NCI-H1105 treated with DMSO at 0.1 percent for 48 hours (cell line): ENCODE measurements around the gene GRM5.
A peak's percentile ranks its signal among the peaks of the same experiment; 100 is the strongest.
"Not testable (repeated sequence)": the region's sequence is repeated elsewhere in the genome, so short reads cannot be mapped to it uniquely, and the experiment has no call there.

Experiments
- DNase-seq: peaks from one replicate; lab custom pipeline; 2025; lab: John Stamatoyannopoulos, UW

The GRM5 gene

DNA sequence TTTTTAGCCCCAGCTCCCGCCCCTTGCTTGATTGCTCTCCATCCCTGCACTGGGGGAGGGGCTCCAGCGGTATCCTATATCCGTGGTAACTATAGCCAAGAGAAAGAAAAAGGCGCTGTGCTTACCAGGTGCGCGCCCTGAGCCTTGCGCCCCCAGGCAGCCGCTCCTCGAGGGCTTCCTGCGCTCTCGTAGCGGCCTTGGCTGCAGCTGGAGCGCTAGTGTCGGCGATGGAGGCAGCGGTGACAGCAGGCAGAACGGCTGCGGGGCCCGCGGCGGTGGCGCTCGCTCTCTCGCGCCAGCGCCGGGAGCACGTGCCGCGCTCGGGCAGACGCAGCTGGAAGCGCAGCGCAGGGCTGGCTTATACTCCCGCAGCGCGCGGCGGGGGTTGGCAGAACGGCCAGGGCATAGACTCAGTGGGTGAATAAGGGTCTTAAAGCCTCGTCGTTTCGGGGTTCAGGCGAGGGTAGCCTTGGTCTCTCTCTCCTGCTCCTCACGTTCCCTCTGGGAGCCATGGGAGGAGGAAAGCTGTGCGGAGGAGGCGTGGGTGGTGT is at the start of gene GRM5:
GRM5 (minus strand) TSS at position 332 of the 551 bp plus-strand sequence. CDS start 18,110 bp downstream, outside the sequence.
- DNase-seq, result peak; percentile 57

DNA sequence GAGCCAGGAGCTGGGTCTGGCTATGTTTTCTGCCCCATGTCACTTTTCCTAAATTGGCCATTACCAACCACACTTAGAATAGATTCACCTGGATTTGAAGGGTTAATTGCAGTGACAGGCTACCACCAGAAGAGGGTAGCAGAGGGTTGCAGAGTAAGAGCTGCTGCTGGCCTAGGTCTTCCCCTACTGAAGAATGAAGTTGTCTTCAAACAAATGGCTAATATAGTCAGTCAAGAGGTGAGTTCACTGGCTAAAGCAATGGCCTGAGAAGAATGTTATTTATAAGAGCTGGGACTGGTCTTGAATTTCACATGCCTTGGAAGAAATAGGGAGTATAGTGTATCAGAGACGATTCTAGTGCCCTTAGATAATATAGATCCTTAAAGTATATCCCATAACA is 32.2 kb upstream of the GRM5 start:
- DNase-seq, result peak; percentile 48

DNA sequence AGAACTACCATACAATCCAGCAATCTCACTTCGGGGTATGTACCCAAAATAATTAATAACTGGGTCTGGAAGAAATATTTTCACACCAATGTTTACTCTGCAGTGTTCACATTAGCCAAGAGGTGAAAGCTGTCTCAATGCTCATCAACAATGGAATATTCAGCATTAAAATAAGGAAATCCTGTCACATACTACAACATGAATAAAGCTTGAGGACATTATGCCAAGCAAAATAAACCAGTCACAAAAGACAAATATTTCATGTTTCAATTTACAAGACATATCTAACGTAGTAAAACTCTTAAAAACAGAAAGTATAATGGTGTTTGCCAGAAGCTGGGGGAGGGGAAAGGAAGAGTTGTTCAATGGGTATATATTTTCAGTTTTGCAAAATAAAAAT is 28.0 kb upstream of the GRM5 start:
- DNase-seq, result not testable (repeated sequence)

DNA sequence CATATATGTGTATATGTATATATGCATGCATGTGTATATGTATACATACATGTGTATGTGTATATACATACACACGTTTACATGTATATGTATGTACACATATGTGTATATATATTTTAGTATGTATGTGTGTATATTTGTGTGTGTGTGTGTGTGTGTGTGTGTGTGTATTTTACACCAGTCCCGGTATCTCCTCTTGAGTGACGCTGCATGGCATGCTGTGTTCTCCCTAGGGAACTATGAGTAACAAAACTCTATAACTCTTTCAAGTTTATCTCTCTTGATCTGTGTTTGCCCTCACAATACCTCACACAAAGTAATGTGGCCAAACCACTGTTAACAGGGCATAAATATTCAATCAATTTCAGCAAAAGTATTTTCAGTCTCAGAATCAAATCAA is 19.2 kb upstream of the GRM5 start:
- DNase-seq, result not testable (repeated sequence)

DNA sequence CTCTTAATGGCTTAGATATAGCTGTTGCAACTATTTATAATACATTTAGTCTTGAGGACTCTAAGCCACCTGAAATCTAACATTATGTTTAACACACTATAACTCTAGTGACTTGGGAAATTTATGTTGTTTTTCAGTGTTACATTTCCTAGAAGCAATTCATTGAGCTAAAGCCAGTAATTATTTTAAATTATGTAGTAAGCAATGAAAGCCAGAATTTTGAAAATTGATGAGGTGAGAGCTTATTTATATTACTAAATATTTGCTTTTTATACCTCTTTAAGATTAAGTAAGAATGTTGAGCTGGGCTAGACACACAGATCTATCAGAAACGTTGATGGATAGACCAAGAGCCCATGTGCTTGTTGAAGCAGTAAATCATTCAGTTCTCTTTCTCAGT is 5.1 kb upstream of the GRM5 start:
- not testable (repeated sequence) for DNase-seq

DNA sequence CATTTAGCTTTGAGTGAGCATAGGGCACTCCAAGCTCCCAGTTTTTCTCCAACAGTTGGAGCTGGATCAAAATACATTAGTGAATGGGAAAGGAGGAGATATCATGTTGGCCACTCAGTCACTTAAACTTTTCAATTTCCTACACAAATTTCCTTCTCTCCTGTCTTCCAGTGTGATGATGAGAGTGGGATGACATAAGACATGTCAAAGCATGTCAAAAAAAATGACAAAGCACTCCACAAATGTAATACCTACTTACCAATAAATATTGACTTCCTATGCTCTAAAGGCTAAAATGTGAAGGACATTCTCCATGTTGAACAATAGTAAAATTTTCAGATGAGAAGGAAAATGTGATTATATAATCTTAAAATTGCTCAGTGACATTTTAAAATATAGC is 1.5 kb upstream of the GRM5 start:
- no peak for DNase-seq

DNA sequence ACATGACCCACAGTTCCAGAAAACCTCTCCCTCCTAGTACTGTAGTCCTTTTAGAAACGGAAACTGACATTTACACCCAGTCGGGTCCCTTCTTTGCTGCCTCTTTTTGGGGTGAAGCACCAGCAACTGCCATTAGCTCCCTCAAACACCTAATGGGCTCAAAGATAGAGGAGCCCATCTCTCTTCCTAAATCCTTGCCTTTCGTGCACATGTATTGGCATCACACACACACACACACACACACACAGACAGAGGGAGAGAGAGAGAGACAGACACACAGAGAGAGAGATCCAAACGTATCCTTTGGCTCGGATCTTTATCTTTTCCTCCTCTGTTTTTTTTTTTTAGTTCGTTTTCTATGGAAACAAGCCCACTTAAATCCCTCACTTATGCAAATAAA is 716 bp downstream of the GRM5 start:
- DNase-seq, result no peak

DNA sequence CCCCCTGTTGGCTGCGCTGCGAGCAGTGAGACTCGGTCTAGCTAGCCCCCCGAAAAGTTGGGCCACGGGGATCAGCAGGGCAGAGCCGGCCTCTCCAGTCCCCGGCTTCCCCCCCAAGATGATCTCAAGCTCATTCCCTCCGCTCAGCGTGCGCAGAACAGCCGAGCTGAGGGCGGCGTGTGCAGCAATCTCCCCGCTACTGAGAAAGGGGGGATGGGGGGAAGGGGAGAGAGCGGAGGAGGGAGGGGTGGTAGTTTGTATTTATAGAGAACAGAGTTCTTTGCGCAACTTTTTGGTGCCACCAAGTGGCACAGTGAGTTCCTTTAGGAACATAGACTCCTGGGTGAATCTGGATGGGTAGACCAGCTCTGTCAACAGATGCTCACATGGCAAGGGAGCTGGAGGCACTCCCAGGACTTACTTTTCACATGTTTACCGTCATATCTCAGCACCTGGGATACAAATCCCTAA is 2.3 kb downstream of the GRM5 start:
- peak; percentile 22 for DNase-seq

DNA sequence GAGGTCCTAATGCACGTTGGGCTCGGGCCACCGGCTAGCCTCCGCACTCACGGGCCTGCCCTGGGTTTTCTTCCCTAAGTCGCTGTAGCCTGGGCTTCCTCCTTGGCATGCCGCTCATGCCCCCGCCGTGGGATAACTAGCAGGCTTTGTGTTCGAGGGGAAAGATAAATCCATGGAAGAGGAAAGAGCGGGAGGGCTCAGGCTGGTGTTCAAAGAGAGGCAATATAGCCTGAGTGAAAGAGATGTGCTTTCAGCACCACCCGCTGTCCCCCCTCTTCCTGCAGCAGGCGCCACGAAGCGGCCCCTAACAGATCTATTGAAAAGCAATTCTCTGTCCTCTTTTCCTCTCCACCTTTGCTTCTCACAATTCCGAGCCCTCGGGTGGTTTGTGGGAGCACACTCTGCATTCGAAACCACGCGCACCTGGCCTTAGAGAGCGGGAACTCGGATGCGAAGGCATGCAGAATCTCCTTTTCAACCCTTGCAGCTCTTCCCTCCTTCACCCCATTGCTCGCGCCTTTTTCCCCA is 2.9 kb downstream of the GRM5 start:
- not testable (repeated sequence) for DNase-seq

DNA sequence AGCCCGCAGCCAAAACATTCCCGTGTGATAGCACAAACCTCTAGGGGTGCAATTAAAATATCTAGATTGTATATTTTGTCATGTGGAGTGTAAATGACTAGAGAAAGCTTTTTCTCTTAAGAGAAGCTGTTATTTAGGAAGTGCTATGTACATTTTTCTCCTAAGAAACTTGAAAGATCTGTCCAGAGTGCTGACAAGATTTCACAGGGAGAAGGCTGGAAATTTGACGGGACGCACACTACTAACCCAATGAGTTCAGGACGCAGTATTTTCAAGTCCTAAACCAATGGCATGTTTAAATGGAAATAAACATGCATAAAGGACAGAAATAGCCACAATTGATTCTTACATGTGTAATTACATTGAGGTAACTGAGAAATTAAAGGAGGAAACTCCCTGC is 3.9 kb downstream of the GRM5 start:
- DNase-seq, result not testable (repeated sequence)

DNA sequence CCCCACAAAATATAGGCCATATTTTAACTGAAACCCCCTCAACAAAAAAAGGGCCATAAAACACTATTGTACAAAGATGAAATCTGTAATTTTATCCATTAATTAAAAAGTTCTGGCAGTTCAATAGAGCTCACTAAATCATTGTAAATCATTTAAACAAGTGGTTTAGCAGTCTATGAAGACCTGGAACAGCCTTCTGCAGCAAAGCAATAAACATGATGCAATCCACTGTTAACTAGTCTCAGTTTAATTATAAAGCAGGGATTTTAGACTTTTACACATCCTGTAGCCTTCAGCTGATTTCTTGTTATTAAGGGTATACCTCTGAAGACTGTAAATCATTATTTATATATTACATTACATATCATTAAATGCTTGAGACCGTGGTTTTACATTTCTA is 8.4 kb downstream of the GRM5 start:
- not testable (repeated sequence) for DNase-seq

DNA sequence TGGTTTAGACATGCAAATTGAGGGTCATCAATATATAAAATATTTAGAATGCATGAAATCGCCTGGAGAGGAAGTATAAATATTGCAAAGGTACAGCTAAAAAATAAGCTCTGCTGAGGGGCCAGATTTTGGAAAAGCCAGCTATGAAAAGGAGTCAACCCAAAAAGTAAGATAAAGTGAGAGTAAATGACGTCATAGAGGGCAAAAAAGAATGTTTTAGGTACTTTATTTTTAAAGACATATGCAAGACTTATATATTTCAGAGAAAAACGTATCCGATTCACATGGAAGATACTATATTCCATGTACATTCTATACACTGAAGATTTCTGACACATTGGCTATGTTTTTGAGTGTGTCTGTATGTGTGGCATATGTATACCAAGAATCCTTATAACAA is 13.6 kb downstream of the GRM5 start:
- DNase-seq, result no peak

DNA sequence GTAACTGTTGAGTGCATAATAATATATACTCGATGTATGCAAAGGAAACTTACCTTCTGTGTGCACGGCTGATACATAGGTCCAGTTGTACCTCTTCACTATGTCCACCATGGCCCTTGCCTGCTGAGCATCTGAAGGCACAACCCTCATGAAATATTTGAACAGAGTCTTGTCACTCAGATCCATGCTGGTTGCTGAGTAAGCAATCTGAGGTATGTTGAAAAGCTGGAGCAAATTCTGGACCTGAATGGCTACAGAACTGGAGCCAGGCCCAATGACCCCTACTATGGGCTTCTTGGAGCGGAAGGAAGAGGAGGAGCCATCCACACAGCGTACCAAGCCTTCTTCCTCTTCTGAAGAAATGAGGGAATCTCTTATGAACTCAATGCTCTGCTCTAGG is 18.6 kb downstream of the GRM5 start:
- not testable (repeated sequence) for DNase-seq

DNA sequence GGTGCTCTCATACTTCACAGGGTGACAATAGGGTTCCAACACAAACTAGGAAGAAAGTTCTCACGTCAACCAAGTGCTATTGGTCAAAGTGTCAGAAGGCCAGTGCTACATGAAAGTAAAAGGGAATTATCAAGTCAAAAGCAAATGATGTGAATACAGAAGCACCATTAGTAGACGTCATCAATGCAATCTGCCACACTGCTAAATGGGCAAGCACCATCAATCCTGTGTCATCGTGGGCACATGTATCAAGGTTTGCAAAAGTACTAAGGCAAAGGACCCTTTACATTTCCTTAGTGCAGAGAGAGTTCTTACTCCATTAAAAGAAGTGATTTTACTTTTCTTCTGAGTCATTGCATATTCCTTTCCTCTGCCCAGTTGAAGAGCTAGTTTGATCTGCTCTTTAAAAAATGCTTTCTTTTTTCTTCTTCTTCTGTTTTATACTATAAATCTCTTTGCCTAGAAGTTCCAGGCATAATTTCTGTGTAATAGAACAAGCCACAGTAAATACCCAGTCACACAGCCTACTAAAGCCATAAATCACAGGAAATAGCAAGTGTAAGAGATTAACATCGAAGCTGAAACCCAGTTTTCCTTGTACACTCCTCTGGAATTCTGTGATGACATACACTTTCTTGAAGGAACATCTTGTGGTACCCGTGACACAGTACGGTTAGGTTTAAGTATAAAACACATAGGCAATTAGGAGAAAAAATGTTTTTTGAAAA is 21.8 kb downstream of the GRM5 start:
- not testable (repeated sequence) for DNase-seq

DNA sequence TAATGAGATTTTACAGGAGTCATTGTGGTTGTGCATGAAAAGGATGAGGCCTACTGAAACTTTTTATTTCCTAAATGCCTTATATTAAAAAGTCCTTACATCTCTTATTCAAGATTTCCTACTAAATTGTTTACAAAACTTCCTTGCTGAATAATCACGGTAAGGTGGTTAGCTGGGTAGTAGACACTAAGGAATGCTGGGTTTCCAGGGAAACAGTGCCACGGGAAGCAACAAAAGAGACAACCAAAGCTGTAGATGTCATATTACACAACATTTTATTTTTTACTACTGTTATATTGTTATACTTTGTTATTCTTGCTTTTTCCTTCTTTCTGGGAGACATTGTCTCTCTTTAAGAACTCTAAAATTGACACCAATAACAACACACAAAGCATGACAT is 36.1 kb downstream of the GRM5 start:
- DNase-seq, result not testable (repeated sequence)

DNA sequence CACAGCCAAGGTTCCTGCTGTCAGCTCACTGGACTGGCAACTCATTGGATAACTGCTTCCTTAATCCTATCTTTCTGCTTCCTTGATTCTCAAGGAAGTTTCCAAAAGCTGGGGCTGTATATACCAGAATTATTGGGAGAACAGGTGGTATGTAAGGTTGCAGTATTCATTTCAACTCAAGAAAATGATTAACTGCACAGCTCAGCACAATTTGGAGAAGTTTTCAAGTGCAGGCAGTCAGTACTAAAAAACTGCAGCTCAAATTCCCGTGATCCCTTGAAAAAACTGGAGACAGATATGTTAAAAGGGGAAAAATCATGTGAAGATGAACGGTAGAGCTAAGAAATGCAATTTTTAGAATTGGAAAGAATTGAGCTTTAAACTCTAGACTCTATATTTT is 44.4 kb downstream of the GRM5 start:
- no peak for DNase-seq

DNA sequence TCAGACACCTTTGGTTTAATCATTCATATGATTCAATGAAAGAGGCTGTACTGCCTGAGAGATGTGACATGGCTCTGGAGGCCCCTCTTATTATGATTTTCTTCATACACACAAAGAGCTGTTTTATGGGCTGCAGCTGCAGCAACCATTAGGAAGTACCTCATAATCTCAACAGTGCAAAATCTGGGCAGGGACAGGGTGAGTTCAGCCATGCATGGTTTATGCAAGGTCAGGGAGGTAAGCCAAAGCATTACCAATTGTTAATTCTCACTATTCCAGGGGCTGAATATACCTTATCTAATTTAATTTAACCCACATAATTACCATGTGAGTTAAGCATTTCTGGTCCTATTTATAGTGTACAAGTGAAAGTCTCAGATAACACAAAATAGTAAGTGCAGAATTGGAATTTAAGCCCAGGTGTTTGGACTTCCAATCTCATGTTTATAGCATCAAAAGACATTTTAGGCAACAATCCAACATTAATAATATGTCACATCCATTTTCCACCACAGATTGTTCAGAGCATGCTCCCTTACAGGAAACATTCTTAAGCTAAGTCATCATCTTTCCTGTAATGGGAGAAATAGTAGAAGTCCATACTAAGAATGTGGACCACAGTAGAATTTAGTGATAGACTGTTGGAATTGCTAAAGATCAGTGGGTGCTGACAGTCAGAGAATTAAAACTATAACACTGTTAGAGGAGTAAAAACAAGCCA is 45.8 kb downstream of the GRM5 start:
- DNase-seq, result peak; percentile 60

DNA sequence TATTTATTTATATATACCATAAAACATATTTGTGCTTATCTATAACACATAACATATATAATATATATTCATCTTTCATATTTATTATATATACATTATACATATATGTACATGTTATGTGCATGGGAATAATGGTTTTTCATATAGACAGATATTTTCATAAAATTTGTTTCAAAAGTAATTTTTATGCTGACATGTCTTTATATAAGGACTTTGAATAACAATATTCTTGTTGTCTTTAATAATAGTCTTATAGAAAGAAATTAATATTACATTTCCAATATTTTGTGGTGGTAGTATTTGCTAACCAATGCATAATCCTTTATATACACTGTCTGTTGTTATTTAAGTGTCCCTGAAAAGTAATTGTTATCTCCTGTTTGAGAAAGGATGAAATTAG is 49.6 kb downstream of the GRM5 start:
- no peak for DNase-seq

DNA sequence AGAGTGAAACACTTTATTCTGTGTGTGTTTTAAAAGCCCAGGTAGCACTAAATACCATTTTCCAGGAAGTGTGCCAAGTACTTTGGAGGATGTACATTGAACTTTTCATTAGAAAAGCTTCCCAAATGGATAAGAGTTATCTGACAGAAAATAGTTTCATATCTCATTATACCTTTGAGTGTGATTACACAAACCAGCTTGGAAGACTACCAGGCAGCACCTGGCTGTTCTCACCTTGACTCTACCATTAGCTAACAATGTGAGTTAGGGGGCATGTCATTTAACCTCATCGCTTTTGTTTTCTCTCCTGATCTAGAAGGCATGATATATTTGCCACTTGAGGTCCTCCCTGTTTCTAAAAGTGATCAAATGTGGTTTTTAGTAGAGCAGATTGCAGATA is 50.2 kb downstream of the GRM5 start:
- peak; percentile 68 for DNase-seq

DNA sequence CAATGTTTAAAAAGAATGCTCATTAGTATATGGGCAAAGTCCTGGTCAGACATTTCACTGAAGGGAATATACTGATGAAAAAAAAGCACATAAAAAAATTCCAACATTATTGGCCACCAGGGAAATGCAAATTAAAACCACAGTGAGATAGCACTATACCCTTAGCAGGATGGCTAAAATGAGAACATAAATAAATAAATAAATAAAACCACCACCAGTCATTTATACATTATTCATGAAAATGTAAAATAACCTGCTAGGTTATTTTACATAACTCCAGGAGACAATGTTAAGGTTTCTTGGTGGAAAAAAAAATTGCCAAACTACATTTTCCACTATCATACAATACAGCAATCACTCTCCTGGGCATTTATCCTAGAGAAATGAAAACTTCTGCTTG is 64.9 kb downstream of the GRM5 start:
- not testable (repeated sequence) for DNase-seq

DNA sequence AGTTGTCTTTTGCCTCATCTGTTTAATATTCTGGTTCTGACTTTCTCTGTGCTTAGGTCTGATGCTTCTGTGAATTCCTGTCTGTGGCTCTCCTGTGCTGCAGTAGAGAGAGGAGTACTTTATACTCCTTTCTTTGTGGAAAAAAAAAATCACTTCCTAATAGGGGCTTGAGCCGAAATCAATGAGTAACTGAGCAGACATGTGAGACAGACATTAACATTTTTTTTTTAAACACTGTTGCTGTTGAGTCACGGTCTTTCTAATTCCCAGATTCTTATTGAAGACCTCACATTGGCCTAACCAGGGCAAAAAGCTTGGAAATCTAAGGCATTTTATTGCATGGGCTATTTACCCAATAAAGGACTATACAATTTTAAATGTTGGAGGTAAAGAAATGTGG is 86.1 kb downstream of the GRM5 start:
- DNase-seq, result no peak

DNA sequence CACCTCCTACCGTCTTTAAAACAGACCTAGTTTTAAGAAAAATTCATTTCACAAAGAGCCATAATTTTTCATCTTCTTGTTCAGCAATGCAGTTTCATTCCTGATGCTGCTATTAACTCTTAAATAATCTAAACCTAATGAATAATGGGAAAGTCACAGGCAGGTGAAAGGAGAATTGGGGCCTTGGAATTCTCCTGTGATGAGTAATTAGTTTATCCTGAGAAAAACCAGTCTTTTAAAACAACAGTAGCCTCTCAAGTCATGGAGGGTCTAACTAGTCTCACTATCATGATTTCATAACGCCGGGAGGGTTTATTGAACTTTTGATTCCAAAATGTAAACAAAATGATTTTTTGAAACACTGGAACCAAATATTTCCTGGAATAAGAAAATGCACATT is 86.8 kb downstream of the GRM5 start:
- DNase-seq, result not testable (repeated sequence)

DNA sequence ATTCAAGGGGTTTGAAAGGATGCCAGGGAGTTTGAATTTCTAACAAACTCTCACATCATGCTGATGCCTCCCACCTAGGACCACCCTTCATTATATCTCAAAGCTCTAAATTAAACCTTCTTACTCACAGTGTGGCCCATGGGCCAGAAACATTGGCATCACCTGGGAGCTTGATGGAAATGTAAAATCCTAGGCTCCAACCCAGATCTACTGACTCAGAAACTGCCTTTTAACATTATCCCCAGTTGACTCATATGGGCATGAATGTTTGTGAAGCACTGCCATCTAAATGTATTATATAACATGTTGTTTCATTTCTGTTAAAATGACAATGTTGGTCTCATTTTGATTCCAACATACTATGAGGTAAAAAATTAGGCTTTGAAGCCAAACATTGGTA is 90.3 kb downstream of the GRM5 start:
- DNase-seq, result not testable (repeated sequence)
